Fibroblast of lung (primary cell): ENCODE measurements around the gene SFT2D2. TPM values are rescaled to one million over a fixed set of nuclear protein-coding genes. Genes with fewer than 3 reads are reported as not detected.

ENCODE experiments used
- DNase-seq, 2 donors: peaks; one replicate each; pipeline versions ENCODE4 v3.0.0 to v3.0.0-alpha.2; 2010; ENCODE audit warnings: low read depth in 2 of 2
- H2AFZ ChIP-seq: 2 replicates; pipeline ENCODE4 v1.5.1; 2012; ENCODE audit warnings: low read length, control low read depth, inconsistent platforms
- H3K27ac ChIP-seq: 2 replicates; pipeline ENCODE4 v1.5.1; 2011; ENCODE audit warnings: low read length, control low read depth; ENCODE audit not compliant: insufficient read depth
- H3K27me3 ChIP-seq: 2 replicates; pipeline ENCODE4 v1.5.1; 2011; ENCODE audit warnings: mild to moderate bottlenecking, low read length; ENCODE audit not compliant: control insufficient read depth, insufficient read depth
- H3K36me3 ChIP-seq: 2 replicates; pipeline ENCODE4 v1.5.1; 2011; ENCODE audit warnings: low read length; ENCODE audit not compliant: control insufficient read depth, insufficient read depth
- H3K4me1 ChIP-seq: 2 replicates; pipeline ENCODE4 v1.5.1; 2011; ENCODE audit warnings: low read length; ENCODE audit not compliant: control insufficient read depth, insufficient read depth; ENCODE audit errors: extremely low read depth
- H3K4me2 ChIP-seq: 2 replicates; pipeline ENCODE4 v1.5.1; 2011; ENCODE audit warnings: low read length, control low read depth; ENCODE audit not compliant: insufficient read depth; ENCODE audit errors: extremely low read depth
- H3K4me3 ChIP-seq, 4 experiments: fragments of 200-600 bp in 1 of 4; sonication (generic) in 1 of 4; replicated peaks in 1 of 4; 2 replicates each; pipeline ENCODE4 v1.5.1; 2011 to 2016; ENCODE audit warnings: low read length in 4 of 4, low read depth in 3 of 4, mild to moderate bottlenecking in 3 of 4, control low read depth in 2 of 4, inconsistent platforms in 1 of 4, mixed read lengths in 1 of 4; ENCODE audit not compliant: insufficient read depth in 1 of 4; ENCODE audit errors: control extremely low read depth in 1 of 4
- H3K79me2 ChIP-seq: 2 replicates; pipeline ENCODE4 v1.5.1; 2012; ENCODE audit warnings: mild to moderate bottlenecking, low read length, inconsistent platforms; ENCODE audit not compliant: control insufficient read depth, insufficient read depth
- H3K9ac ChIP-seq: 2 replicates; pipeline ENCODE4 v1.5.1; 2011; ENCODE audit warnings: mild to moderate bottlenecking, low read length, control low read depth; ENCODE audit not compliant: insufficient read depth
- H3K9me3 ChIP-seq: 2 replicates; pipeline ENCODE4 v1.5.1; 2012; ENCODE audit warnings: low read depth, low read length; ENCODE audit not compliant: control insufficient read depth, insufficient read depth
- H4K20me1 ChIP-seq: 2 replicates; pipeline ENCODE4 v1.5.1; 2011; ENCODE audit warnings: low read length; ENCODE audit not compliant: control insufficient read depth, insufficient read depth; ENCODE audit errors: extremely low read depth
- EZH2 ChIP-seq: IDR thresholded peaks from 2 replicates; pipeline ENCODE4 v1.5.1; 2012; ENCODE audit warnings: low read length, control low read depth, mild to moderate bottlenecking; ENCODE audit errors: missing control alignments
- polyA plus RNA-seq, 2 donors: library from polyadenylated mRNA; depleted of rRNA in 1 of 2; stranded (reverse) in 1 of 2; unstranded in 1 of 2; fragments of >200 nt; gene quantifications; 2 replicates each; pipeline ENCODE4 v1.2.1, GENCODE V29; 2011 to 2012; ENCODE audit warnings: missing spikeins in 1 of 2
- total RNA-seq: library from RNA; depleted of rRNA; stranded (reverse); fragments of >200 nt; gene quantifications from 2 replicates; pipeline ENCODE4 v1.2.1, GENCODE V29; 2014
- TF ChIP-seq, protein P1 (sequence below), 2 donors: IDR thresholded peaks in 1 of 2; conservative IDR thresholded peaks in 1 of 2; 1 replicate in 1 of 2; 2 replicates in 1 of 2; pipeline ENCODE4 v1.5.1; 2011 to 2012; ENCODE audit warnings: low read length in 2 of 2, control low read depth in 1 of 2, inconsistent platforms in 1 of 2, low read depth in 1 of 2, mild to moderate bottlenecking in 1 of 2

Gene SFT2D2
- total and polyA plus RNA-seq, 2 donors (not counting 1 experiment from before 2014, with no cell fraction given), result 29.4 to 36.4 TPM

DNA sequence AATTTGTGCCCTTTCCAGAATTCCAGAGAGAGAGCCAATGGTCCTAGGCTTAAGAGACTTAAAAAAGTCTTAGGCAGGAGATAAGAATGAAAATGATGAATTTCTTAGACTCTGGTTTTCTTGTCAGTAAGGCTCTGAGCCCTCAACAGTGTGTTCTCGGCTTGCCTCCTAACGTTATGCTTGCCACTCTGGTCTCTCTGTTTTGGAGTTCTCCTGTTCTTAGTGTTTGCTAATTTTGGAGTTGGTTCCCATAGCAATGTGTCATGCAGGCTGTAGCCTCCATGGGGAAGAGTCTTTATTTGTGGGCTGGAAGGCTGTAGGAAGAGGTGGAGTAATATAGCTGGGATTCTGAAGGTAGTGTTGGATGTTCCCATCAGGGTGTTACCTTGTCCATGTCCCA lies 74.8 kb downstream of the SFT2D2 start:
- no peak for TF ChIP-seq EZH2
- TF ChIP-seq, protein P1, sequence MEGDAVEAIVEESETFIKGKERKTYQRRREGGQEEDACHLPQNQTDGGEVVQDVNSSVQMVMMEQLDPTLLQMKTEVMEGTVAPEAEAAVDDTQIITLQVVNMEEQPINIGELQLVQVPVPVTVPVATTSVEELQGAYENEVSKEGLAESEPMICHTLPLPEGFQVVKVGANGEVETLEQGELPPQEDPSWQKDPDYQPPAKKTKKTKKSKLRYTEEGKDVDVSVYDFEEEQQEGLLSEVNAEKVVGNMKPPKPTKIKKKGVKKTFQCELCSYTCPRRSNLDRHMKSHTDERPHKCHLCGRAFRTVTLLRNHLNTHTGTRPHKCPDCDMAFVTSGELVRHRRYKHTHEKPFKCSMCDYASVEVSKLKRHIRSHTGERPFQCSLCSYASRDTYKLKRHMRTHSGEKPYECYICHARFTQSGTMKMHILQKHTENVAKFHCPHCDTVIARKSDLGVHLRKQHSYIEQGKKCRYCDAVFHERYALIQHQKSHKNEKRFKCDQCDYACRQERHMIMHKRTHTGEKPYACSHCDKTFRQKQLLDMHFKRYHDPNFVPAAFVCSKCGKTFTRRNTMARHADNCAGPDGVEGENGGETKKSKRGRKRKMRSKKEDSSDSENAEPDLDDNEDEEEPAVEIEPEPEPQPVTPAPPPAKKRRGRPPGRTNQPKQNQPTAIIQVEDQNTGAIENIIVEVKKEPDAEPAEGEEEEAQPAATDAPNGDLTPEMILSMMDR (conservative IDR thresholded peaks at IDR 0.05 in 1 of 2, IDR thresholded peaks at IDR 0.05 in 1 of 2; ENCODE audit: low read depth in 1 of 2, low read length in 2 of 2), result no peak
- DNase-seq, result no peak
- no peak overlapping the region for H3K4me2 ChIP-seq
- no peaks in the 10 kb centered on the region for H4K20me1 ChIP-seq
- H3K36me3 ChIP-seq, result no peaks in the 10 kb centered on the region
- H3K4me1 ChIP-seq, result peaks cover 2% of the 10 kb centered on the region
- no peaks in the 10 kb centered on the region for H3K9me3 ChIP-seq
- H2AFZ ChIP-seq, result no peak overlapping the region
- no peaks in the 10 kb centered on the region for H3K27me3 ChIP-seq
- H3K4me3 ChIP-seq, result no peak overlapping the region
- H3K79me2 ChIP-seq, result no peaks in the 10 kb centered on the region
- H3K9ac ChIP-seq, result no peak overlapping the region
- H3K27ac ChIP-seq, result no peak overlapping the region

DNA sequence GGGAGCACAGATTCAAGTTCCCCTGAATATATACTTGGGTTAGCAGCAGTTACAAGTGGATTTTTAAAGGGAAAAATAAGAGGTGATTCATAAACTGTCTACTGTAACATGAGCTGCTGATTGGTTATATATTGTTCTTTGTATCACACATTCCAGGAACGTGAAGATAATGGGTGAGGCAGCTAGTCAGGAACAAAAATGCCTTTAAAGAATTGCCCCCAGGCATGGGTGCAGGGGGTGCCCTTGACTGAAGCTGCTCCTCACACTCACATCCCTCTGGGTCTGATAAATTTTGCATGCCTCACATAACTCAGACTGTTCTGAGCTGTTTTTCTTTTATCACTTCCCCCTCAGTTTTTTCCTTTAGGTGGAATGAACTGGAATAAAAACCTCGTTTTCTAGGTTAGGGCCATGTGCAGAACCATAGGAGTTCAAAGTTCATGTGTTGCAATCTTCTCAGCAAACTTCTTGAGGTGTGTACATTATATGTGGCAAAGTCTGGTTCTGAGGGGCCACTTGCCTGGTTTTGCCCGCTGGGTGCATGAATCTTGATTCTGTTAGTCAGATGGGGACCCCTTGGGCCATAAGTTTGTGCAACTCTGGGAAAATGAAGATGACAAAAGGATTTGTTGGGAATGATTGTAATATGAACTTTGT lies 76.0 kb downstream of the SFT2D2 start:
- peaks cover 2% of the 10 kb centered on the region for H3K4me1 ChIP-seq
- H4K20me1 ChIP-seq, result no peaks in the 10 kb centered on the region
- no peak overlapping the region for H3K9ac ChIP-seq
- H3K27ac ChIP-seq, result no peak overlapping the region
- no peaks in the 10 kb centered on the region for H3K36me3 ChIP-seq
- TF ChIP-seq, protein P1 (conservative IDR thresholded peaks at IDR 0.05 in 1 of 2, IDR thresholded peaks at IDR 0.05 in 1 of 2; ENCODE audit: low read depth in 1 of 2, low read length in 2 of 2), result no peak
- no peak for TF ChIP-seq EZH2
- DNase-seq, result peak; percentile 14 to 83
- no peak overlapping the region for H3K4me2 ChIP-seq
- no peaks in the 10 kb centered on the region for H3K79me2 ChIP-seq
- H2AFZ ChIP-seq, result no peak overlapping the region
- no peak overlapping the region for H3K4me3 ChIP-seq
- no peaks in the 10 kb centered on the region for H3K27me3 ChIP-seq
- no peaks in the 10 kb centered on the region for H3K9me3 ChIP-seq

Other genes with a start within 250 kb of the SFT2D2 start
- gene GPR161, start 89.1 kb upstream of the SFT2D2 start, total RNA-seq, result 14.9 and 18.7 TPM in 2 replicates
- 10.2 and 12.5 TPM in 2 replicates for gene GPR161, start 89.1 kb upstream of the SFT2D2 start, polyA plus RNA-seq
- gene TIPRL, start 47.0 kb upstream of the SFT2D2 start, total RNA-seq, result 29.0 and 34.7 TPM in 2 replicates
- 40.9 and 42.9 TPM in 2 replicates for gene TIPRL, start 47.0 kb upstream of the SFT2D2 start, polyA plus RNA-seq
- gene TBX19, start 54.9 kb downstream of the SFT2D2 start, total RNA-seq, result 0.26 and 1.2 TPM in 2 replicates
- gene TBX19, start 54.9 kb downstream of the SFT2D2 start, polyA plus RNA-seq, result 0.47 and 0.94 TPM in 2 replicates